ENCODE data around the gene CD300LG.

DNA sequence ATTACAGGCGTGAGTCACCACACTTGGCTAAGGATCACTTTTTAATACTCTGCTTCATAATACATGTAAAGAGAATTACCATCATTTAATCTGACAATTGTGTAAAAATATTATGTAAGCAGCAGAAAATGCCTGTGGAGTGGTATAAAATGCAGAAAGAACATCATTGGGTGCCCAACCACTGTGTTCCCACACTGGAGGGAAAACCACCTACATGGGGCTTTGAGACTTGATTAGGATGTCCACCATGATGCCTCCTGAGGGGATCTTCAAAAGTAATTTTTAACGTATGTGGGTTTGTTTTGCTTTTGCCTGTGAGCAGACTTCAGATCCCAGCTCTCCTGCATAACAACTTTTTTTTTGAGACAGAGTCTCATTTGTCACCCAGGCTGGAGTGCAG, 47.9 kb upstream of the CD300LG start:
- TF ChIP-seq, protein P1, sequence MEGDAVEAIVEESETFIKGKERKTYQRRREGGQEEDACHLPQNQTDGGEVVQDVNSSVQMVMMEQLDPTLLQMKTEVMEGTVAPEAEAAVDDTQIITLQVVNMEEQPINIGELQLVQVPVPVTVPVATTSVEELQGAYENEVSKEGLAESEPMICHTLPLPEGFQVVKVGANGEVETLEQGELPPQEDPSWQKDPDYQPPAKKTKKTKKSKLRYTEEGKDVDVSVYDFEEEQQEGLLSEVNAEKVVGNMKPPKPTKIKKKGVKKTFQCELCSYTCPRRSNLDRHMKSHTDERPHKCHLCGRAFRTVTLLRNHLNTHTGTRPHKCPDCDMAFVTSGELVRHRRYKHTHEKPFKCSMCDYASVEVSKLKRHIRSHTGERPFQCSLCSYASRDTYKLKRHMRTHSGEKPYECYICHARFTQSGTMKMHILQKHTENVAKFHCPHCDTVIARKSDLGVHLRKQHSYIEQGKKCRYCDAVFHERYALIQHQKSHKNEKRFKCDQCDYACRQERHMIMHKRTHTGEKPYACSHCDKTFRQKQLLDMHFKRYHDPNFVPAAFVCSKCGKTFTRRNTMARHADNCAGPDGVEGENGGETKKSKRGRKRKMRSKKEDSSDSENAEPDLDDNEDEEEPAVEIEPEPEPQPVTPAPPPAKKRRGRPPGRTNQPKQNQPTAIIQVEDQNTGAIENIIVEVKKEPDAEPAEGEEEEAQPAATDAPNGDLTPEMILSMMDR (conservative IDR thresholded peaks at IDR 0.05), result no peak
- no peak for TF ChIP-seq EZH2 (IDR thresholded peaks at IDR 0.05; ENCODE audit: low read depth)
